ENCODE measurements around the gene TBC1D13. TPM values are rescaled to one million over a fixed set of nuclear protein-coding genes. Genes with fewer than 3 reads are reported as not detected.

TBC1D13 gene
- total and polyA plus RNA-seq, 2 of the 13 experiments (the other 11 are each of a cell fraction or from before 2014, with no cell fraction given) = 17.9 to 19.7 TPM

DNA sequence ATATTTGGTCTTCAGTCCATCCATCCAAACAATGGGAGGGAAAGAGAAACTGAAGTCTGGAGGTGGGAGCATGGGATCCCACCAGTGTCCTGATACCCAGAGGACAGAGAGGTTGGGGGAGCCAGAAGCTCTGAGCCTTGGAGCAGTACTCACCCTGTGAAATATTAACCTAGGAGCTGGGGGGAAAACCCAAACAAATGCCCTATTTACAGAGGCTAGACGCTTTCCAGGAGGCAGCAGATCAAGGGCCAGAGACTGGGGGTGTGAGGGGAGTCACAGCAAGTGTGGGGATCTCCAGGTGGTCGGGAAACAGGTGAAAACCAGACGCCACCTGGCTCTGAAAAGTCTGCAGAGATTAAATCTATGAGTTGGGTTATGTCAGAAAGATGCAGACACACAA, 21.6 kb upstream of the TBC1D13 start (continued):
- TF ChIP-seq, protein P1, sequence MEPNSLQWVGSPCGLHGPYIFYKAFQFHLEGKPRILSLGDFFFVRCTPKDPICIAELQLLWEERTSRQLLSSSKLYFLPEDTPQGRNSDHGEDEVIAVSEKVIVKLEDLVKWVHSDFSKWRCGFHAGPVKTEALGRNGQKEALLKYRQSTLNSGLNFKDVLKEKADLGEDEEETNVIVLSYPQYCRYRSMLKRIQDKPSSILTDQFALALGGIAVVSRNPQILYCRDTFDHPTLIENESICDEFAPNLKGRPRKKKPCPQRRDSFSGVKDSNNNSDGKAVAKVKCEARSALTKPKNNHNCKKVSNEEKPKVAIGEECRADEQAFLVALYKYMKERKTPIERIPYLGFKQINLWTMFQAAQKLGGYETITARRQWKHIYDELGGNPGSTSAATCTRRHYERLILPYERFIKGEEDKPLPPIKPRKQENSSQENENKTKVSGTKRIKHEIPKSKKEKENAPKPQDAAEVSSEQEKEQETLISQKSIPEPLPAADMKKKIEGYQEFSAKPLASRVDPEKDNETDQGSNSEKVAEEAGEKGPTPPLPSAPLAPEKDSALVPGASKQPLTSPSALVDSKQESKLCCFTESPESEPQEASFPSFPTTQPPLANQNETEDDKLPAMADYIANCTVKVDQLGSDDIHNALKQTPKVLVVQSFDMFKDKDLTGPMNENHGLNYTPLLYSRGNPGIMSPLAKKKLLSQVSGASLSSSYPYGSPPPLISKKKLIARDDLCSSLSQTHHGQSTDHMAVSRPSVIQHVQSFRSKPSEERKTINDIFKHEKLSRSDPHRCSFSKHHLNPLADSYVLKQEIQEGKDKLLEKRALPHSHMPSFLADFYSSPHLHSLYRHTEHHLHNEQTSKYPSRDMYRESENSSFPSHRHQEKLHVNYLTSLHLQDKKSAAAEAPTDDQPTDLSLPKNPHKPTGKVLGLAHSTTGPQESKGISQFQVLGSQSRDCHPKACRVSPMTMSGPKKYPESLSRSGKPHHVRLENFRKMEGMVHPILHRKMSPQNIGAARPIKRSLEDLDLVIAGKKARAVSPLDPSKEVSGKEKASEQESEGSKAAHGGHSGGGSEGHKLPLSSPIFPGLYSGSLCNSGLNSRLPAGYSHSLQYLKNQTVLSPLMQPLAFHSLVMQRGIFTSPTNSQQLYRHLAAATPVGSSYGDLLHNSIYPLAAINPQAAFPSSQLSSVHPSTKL (CRISPR knock-in tag; IDR thresholded peaks at IDR 0.05) = 0 out of 2 replicates have a peak, but pooled peaks have one; percentile 21
- TF ChIP-seq, protein P2, sequence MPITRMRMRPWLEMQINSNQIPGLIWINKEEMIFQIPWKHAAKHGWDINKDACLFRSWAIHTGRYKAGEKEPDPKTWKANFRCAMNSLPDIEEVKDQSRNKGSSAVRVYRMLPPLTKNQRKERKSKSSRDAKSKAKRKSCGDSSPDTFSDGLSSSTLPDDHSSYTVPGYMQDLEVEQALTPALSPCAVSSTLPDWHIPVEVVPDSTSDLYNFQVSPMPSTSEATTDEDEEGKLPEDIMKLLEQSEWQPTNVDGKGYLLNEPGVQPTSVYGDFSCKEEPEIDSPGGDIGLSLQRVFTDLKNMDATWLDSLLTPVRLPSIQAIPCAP (CRISPR knock-in tag; IDR thresholded peaks at IDR 0.05; ENCODE audit: low read depth) = no peak
- TF ChIP-seq TOPORS (CRISPR knock-in tag; IDR thresholded peaks at IDR 0.05) (no peak), ZNF788 (CRISPR knock-in tag; IDR thresholded peaks at IDR 0.05; ENCODE audit: borderline replicate concordance) (no peak), NONO (IDR thresholded peaks at IDR 0.05) (no peak), NONO (CRISPR knock-in tag; conservative IDR thresholded peaks at IDR 0.05) (no peak), NCOR1 (IDR thresholded peaks at IDR 0.05; ENCODE audit: borderline replicate concordance, low read length) (no peak), STAT5B (CRISPR knock-in tag; IDR thresholded peaks at IDR 0.05) (no peak), ZNF564 (CRISPR knock-in tag; IDR thresholded peaks at IDR 0.05) (no peak), ZNF121 (CRISPR knock-in tag; IDR thresholded peaks at IDR 0.05) (no peak), ZNF224 (CRISPR knock-in tag; IDR thresholded peaks at IDR 0.05) (no peak), ZIK1 (CRISPR knock-in tag; IDR thresholded peaks at IDR 0.05; ENCODE audit: borderline replicate concordance, low read depth) (no peak), ZNF562 (CRISPR knock-in tag; IDR thresholded peaks at IDR 0.05; ENCODE audit: borderline replicate concordance) (no peak), AKAP8 (CRISPR knock-in tag; IDR thresholded peaks at IDR 0.05) (no peak), CBX5 (CRISPR knock-in tag; IDR thresholded peaks at IDR 0.05; ENCODE audit: borderline replicate concordance) (no peak), KDM5A (IDR thresholded peaks at IDR 0.05; ENCODE audit: borderline replicate concordance, low read length) (no peak), GABPA (IDR thresholded peaks at IDR 0.05; ENCODE audit: low read depth, low read length) (no peak), GABPA (CRISPR knock-in tag; IDR thresholded peaks at IDR 0.05; ENCODE audit: low read depth) (0 out of 2 replicates have a peak, but pooled peaks have one; percentile 18), SOX6 (IDR thresholded peaks at IDR 0.05) (no peak), SOX6 (CRISPR knock-in tag; IDR thresholded peaks at IDR 0.05) (peak; percentile 56), TBL1XR1 (IDR thresholded peaks at IDR 0.05; ENCODE audit: borderline replicate concordance, low read length, partially characterized antibody) (peak; percentile 81), ZNF232 (CRISPR knock-in tag; IDR thresholded peaks at IDR 0.05; ENCODE audit: borderline replicate concordance) (no peak), ZNF207 (IDR thresholded peaks at IDR 0.05; ENCODE audit: borderline replicate concordance) (no peak), CHD2 (IDR thresholded peaks at IDR 0.05; ENCODE audit: low read depth, low read length) (no peak), ZNF567 (CRISPR knock-in tag; IDR thresholded peaks at IDR 0.05; ENCODE audit: borderline replicate concordance) (no peak)
- TF ChIP-seq, protein P3, sequence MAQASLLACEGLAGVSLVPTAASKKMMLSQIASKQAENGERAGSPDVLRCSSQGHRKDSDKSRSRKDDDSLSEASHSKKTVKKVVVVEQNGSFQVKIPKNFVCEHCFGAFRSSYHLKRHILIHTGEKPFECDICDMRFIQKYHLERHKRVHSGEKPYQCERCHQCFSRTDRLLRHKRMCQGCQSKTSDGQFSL (CRISPR knock-in tag; IDR thresholded peaks at IDR 0.05) = peak; percentile 25; the same call in 1 of the 2 replicates
